ENCODE data around the gene MAST4. TPM values are rescaled to one million over a fixed set of nuclear protein-coding genes. Genes with fewer than 3 reads are reported as not detected.

Gene MAST4
- total and polyA plus RNA-seq, 2 donors: 12.9 to 69.1 TPM

DNA sequence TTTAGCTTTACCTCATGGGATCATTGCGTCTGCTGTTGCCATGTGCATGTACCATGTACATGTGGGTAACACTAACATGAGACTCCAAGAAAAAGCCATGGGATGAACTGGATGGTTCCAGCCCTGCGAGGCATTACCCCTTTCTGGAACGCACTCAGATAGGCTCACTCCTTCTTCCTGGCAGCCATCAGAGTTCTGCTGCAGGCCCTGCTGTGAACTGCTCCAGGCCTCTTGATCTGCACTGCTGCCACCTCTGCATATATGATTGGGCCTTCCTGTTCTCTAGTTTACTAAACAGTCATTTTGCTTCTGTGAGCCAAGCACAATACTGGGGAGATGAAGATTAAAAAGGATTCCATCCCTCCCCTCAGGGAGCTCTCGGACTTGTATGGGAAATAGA, 379.9 kb downstream of the MAST4 start:
- WGBS: 86% methylated on average over 4 of the region's 4 CpGs
- DNase-seq (ENCODE audit: extremely low spot score): no peak
- no peaks in the 10 kb centered on the region for H3K36me3 ChIP-seq (ENCODE audit: insufficient read depth)
- no peak overlapping the region for H3K4me3 ChIP-seq (ENCODE audit: low read depth, low read length)
- H3K4me1 ChIP-seq (ENCODE audit: insufficient read depth): no peaks in the 10 kb centered on the region
- H3K27ac ChIP-seq (ENCODE audit: low read depth): no peak overlapping the region

DNA sequence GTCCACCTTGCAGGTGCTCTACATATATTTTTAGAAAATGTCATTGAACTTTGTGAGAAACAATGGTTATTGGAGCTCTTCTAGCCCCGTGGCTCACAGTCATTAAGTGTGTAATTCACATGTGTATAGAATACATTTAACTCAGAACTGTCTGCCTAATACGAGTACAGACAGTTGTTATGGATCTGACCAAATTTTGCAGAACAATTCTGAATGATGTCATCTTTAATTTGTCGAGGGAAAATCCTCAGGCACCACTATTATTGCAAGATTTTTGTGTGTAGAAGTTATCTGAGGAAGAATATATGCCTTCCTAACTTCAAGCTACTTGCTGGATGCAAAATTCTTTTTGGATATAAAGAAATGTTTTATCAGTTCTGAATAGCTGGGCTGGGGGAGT, 383.5 kb downstream of the MAST4 start:
- H3K27ac ChIP-seq (ENCODE audit: low read depth): no peak overlapping the region
- WGBS: 74% methylated on average over 3 of the region's 3 CpGs
- no peak for DNase-seq (ENCODE audit: extremely low spot score)

DNA sequence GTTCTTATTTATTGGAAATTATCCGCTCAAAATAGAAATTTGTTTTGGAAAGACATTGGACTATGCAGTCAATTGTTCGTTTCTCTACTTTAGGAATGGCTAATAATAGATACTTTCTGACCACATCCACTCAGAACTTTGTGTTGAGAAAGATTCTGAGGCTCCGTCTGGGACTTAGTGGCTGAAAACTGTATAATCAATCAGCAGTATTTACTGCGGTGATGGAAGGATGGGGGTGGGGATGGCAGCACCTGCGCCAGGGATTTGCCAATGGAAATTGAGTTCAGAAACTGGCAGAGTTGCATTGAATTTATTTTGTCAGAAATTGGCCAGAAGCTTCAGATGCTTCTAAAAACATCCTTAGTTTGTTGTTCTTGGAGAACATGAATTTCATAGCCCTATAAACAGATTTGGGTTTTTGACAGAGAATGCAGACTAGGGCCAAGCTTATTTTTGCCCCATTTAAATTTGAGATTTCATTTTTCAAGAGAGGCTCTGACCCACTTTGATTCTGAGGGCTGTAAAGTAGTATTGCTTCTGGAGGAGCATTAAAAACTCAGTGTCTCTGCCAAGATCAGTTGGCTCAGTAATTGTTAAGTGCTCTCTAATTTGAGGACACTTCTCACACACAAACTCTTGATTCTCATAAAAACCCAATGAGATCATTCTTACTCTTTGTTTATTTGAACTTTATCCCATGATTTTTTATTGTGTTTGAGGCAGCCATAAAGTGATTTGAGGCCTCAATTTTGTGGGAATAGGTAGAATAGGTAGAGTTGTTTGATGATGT, 385.3 kb downstream of the MAST4 start:
- Histone ChIP-seq H3K4me3 (ENCODE audit: low read depth, low read length) (no peak overlapping the region), H3K4me1 (ENCODE audit: insufficient read depth) (peaks cover 1% of the 10 kb centered on the region), H3K36me3 (ENCODE audit: insufficient read depth) (no peaks in the 10 kb centered on the region), H3K27ac (ENCODE audit: low read depth) (no peak overlapping the region)
- 74% methylated on average over 5 of the region's 5 CpGs for WGBS
- DNase-seq (ENCODE audit: extremely low spot score): no peak

More for the DNA sequence above, 383.5 kb downstream of the MAST4 start:
- Histone ChIP-seq H3K36me3 (ENCODE audit: insufficient read depth) (no peaks in the 10 kb centered on the region), H3K4me3 (ENCODE audit: low read depth, low read length) (no peak overlapping the region), H3K4me1 (ENCODE audit: insufficient read depth) (no peaks in the 10 kb centered on the region)

DNA sequence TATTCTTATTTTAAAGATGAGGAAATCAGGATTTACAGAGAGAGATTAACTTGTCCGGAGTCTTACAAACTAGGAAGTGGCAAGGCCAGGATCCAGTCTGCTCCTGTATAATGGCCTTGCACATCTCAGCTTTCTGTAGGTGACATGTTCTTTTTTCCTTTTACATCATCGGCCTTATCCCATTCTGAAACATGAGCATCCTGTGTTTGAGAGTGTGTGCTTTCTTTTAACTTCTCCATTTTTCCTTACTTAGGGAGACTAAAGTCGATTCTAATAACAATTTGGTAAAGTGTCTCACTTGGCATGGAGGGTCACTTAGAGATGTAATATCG, 385.8 kb downstream of the MAST4 start:
- H3K27ac ChIP-seq (ENCODE audit: low read depth): no peak overlapping the region
- H3K4me3 ChIP-seq (ENCODE audit: low read depth, low read length): no peak overlapping the region
- H3K36me3 ChIP-seq (ENCODE audit: insufficient read depth): no peaks in the 10 kb centered on the region
- no peak for DNase-seq (ENCODE audit: extremely low spot score)
- H3K4me1 ChIP-seq (ENCODE audit: insufficient read depth): peaks cover 1% of the 10 kb centered on the region
- 76% methylated on average over 4 of the region's 4 CpGs for WGBS

DNA sequence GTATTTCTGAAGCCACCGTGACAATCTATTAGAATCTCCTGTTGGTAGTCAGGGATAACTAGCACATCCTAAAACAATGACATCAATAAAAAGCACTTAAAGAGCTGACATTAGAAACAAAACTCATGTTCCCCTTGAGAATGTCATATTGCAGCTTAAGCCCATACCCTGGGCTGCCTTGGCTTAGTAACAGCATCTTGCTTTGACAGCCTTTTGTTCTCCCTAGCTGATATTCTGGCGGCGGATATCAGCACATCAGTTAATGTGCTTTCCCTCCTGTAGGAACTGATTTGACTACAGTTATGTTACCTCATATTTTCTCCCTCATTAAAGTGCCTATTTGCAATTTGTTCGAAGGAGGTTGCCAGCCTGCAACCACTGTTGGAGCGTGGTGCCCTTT, 386.3 kb downstream of the MAST4 start:
- no peak overlapping the region for H3K27ac ChIP-seq (ENCODE audit: low read depth)
- 94% methylated on average over 5 of the region's 5 CpGs for WGBS

DNA sequence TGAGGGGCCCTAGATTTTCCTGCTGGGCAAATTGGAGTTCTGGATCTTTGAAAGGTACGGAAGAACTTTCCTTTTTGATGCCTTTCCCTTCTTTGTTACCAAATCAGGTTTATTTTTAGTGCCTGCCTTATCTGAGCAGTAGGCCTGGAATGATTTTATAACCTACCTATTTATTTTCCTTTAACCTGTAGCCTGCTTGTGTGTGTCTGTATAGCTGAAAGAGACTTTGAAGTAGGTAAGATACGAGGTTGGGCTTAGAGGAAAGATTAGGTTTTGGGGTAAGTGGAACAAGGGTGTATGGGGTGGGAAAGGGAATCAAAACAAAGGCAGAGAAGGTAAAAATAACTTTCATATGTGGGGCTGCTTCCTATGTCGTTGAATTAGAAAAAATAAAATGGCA, 389.2 kb downstream of the MAST4 start:
- H3K4me3 ChIP-seq (ENCODE audit: low read depth, low read length): no peak overlapping the region
- no peaks in the 10 kb centered on the region for H3K36me3 ChIP-seq (ENCODE audit: insufficient read depth)
- 79% methylated on average over 3 of the region's 3 CpGs for WGBS
- DNase-seq (ENCODE audit: extremely low spot score): no peak
- peaks cover 1% of the 10 kb centered on the region for H3K4me1 ChIP-seq (ENCODE audit: insufficient read depth)
- no peak overlapping the region for H3K27ac ChIP-seq (ENCODE audit: low read depth)

More for the DNA sequence above, 386.3 kb downstream of the MAST4 start:
- Histone ChIP-seq H3K36me3 (ENCODE audit: insufficient read depth) (no peaks in the 10 kb centered on the region), H3K4me3 (ENCODE audit: low read depth, low read length) (no peak overlapping the region), H3K4me1 (ENCODE audit: insufficient read depth) (peaks cover 1% of the 10 kb centered on the region)
- no peak for DNase-seq (ENCODE audit: extremely low spot score)

DNA sequence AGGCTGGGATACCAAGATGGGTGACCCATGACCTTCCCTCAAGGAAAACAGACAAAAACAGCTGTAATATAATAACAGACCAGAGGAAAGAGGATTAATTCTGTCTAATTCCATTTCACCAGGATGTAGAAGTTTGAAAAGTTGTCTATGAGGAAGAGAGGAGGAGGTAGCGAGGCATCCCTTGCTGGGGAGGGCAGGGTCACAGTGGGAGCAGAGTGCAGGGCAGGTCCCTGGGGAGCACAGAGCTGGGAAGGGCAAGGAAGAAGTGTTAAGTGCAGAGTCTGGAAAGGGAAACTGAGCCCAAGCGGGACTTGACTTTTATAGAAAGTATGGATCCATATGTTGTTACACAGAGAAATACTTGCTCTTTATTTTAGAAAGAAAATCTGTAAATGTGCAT, 389.8 kb downstream of the MAST4 start:
- H3K4me3 ChIP-seq (ENCODE audit: low read depth, low read length): no peak overlapping the region
- no peak for DNase-seq (ENCODE audit: extremely low spot score)
- peaks cover 1% of the 10 kb centered on the region for H3K4me1 ChIP-seq (ENCODE audit: insufficient read depth)
- 94% methylated on average over 2 of the region's 2 CpGs for WGBS
- H3K27ac ChIP-seq (ENCODE audit: low read depth): no peak overlapping the region
- no peaks in the 10 kb centered on the region for H3K36me3 ChIP-seq (ENCODE audit: insufficient read depth)

DNA sequence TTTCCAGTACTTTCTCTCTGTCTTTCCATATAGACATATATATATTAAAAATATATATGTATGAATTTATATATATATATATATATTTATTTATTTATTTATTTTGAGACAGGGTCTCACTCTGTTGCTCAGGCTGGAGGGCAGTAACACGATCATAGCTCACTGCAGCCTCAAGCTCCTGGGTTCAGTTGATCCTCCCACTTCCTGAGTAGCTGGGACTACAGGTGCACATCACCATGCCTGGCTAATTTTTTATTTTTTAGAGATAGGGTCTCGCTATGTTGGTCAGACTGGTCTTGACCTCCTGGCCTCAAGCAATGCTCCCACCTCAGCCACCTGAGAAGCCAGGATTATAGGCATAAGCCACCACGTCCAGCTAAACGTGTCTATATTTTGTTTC, 390.3 kb downstream of the MAST4 start:
- WGBS: 82% methylated on average over 4 of the region's 4 CpGs
- peaks cover 1% of the 10 kb centered on the region for H3K4me1 ChIP-seq (ENCODE audit: insufficient read depth)
- H3K36me3 ChIP-seq (ENCODE audit: insufficient read depth): no peaks in the 10 kb centered on the region
- H3K4me3 ChIP-seq (ENCODE audit: low read depth, low read length): no peak overlapping the region
- no peak overlapping the region for H3K27ac ChIP-seq (ENCODE audit: low read depth)
- DNase-seq (ENCODE audit: extremely low spot score): no peak

DNA sequence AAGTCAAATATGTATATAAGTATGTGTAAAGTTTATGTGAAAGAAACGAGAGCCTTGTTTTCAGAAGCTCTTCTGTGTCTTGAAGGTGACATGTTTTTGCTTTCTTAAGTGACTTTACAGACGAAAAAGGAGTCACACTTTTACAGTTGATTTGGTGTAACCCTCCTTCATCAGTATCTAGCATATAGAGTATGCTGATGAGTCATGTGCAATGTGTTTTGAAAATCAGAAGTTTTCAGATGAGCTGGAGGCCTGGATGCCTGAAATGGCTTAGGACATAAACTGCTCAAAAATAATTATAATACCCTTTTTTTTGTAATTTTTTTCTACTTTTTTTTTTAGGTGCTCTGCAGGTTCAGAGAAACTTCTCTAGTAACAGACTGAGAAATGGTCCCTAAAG, 390.9 kb downstream of the MAST4 start:
- DNase-seq (ENCODE audit: extremely low spot score): no peak
- 79% methylated on average over 2 of the region's 2 CpGs for WGBS
- Histone ChIP-seq H3K27ac (ENCODE audit: low read depth) (no peak overlapping the region), H3K4me1 (ENCODE audit: insufficient read depth) (peaks cover 1% of the 10 kb centered on the region), H3K36me3 (ENCODE audit: insufficient read depth) (no peaks in the 10 kb centered on the region), H3K4me3 (ENCODE audit: low read depth, low read length) (no peak overlapping the region)

DNA sequence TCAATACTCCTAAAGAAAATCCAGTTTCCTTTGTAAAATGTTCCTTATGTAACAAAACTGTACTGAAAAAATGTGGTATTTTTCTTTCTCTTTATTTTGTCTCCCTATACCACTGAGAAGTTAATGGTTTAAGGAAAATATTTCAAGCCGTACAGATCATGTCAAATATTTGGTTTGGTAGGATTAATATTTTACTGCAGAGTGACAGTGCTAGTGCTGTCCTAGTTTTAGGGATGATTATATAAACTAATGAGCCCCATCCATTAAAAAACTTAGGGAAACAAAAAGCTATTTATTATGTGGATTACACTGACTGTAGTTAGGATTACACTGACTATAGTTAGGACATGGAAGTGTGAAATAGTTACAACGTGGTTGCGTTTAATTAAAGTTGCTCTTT, 391.3 kb downstream of the MAST4 start:
- DNase-seq (ENCODE audit: extremely low spot score): no peak
- Histone ChIP-seq H3K36me3 (ENCODE audit: insufficient read depth) (no peaks in the 10 kb centered on the region), H3K27ac (ENCODE audit: low read depth) (no peak overlapping the region), H3K4me1 (ENCODE audit: insufficient read depth) (peaks cover 1% of the 10 kb centered on the region), H3K4me3 (ENCODE audit: low read depth, low read length) (no peak overlapping the region)
- 72% methylated on average over 3 of the region's 3 CpGs for WGBS

DNA sequence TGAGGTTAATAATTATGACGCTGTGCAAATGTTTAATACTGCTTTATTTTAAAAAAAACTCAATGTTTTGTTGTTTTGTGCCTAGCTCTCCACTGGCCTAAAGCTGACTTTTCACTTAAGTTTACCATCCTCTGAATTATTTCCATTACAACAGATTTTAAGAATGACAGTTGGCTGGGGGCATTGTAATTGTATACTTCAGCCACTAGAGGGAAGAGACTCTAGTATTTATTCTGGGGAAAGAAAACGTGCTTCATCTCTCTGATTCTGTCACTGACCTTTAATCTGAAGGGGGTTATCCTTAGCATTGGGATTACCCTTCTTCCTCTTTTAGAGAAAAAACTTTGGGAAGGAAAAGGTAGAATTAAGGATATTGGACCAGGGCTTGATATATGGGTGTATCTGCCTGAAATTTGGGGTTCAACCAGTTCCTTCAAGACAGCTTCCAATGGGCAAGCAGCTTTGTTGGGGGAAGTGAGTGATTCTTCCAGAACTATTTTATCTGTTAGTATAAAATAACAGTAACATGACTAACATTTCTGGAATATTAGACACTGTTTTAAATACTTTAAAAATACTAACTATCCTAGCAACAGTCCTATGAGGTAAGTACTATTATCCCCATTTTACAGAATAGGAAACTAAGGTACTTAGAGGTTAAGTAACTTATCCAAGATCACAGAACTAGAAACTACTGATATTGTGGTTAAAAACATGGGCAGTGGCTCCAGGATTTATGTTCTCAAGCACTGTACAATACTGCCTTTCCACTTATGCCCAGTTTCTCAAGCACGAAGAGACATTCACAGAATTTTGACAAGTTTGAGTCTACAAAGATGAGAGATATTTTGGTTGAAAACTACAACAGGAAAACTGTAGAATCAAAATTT, 392.0 kb downstream of the MAST4 start:
- no peak for DNase-seq (ENCODE audit: extremely low spot score)
- 58% methylated on average over 3 of the region's 3 CpGs for WGBS
- Histone ChIP-seq H3K4me3 (ENCODE audit: low read depth, low read length) (no peak overlapping the region), H3K36me3 (ENCODE audit: insufficient read depth) (peaks cover 2% of the 10 kb centered on the region), H3K4me1 (ENCODE audit: insufficient read depth) (peaks cover 3% of the 10 kb centered on the region), H3K27ac (ENCODE audit: low read depth) (no peak overlapping the region)

DNA sequence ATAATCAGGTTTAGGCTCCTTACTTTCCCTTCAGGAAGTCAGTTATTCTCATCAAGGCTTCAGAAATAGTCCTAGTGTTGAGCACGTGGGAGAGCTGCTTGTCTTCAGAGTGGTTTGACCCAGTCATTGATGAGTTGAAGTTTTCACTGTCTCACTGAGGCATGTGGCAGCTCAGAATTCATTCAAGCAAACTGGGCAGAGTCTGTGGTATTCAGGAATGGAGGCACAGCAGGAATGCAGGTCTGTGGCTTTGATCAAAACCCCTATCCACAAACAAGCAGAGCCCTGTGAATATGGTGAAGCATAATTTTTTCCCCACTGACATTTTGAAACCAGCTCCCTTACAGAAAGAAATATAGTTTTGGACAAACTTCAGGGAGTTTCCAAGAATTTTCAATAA, 393.1 kb downstream of the MAST4 start:
- 0% methylated on average over 1 of the region's 1 CpG for WGBS
- Histone ChIP-seq H3K27ac (ENCODE audit: low read depth) (no peak overlapping the region), H3K4me3 (ENCODE audit: low read depth, low read length) (no peak overlapping the region), H3K4me1 (ENCODE audit: insufficient read depth) (peaks cover 3% of the 10 kb centered on the region), H3K36me3 (ENCODE audit: insufficient read depth) (peaks cover 2% of the 10 kb centered on the region)
- no peak for DNase-seq (ENCODE audit: extremely low spot score)

DNA sequence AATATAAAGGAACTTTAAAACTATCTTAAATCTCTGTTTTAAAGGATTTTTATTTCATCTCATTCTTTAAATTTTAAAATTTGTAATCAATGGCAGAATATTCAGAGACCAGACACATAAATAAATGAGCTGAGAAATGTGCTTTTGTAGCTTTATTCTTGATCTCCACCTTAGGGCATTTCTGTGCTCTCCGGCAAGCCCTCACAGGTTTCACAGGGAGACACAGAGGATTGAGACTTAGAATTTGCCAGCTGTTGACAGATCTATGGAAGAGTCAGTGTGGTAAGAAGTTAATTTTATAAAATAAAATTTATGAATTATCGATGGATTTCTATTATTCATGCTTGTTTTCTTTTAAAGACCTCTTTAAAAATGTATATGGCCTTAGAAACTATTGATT, 393.6 kb downstream of the MAST4 start:
- 90% methylated on average over 2 of the region's 2 CpGs for WGBS
- DNase-seq (ENCODE audit: extremely low spot score): no peak

DNA sequence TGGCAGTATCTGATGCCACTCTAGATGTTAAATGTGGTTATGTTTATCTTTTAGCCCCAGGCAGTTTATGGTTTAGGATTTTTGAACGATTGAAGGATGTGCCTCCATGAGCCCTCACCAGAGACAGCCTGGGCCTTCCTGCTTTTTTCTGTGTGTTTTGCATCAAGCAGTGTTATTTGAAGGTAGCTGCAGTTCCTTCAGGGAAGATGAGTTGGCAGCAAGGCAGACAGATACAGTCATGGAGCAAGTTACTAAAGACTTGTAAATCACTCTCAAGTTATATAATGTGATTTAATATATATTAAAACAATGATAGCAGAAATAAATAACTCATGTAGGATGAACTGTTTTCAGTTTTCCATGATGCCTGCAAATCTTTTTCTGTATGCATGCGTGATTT, 395.6 kb downstream of the MAST4 start:
- 11% methylated on average over 2 of the region's 2 CpGs for WGBS
- Histone ChIP-seq H3K36me3 (ENCODE audit: insufficient read depth) (peaks cover 2% of the 10 kb centered on the region), H3K4me1 (ENCODE audit: insufficient read depth) (peaks cover 2% of the 10 kb centered on the region), H3K27ac (ENCODE audit: low read depth) (no peak overlapping the region), H3K4me3 (ENCODE audit: low read depth, low read length) (no peak overlapping the region)
- no peak for DNase-seq (ENCODE audit: extremely low spot score)

More for the DNA sequence above, 393.6 kb downstream of the MAST4 start:
- Histone ChIP-seq H3K27ac (ENCODE audit: low read depth) (no peak overlapping the region), H3K36me3 (ENCODE audit: insufficient read depth) (peaks cover 2% of the 10 kb centered on the region), H3K4me3 (ENCODE audit: low read depth, low read length) (no peak overlapping the region), H3K4me1 (ENCODE audit: insufficient read depth) (peaks cover 3% of the 10 kb centered on the region)

Data from urinary bladder (tissue), 4 donors.